ENCODE measurements around the gene HIPK2.

Gene HIPK2

DNA sequence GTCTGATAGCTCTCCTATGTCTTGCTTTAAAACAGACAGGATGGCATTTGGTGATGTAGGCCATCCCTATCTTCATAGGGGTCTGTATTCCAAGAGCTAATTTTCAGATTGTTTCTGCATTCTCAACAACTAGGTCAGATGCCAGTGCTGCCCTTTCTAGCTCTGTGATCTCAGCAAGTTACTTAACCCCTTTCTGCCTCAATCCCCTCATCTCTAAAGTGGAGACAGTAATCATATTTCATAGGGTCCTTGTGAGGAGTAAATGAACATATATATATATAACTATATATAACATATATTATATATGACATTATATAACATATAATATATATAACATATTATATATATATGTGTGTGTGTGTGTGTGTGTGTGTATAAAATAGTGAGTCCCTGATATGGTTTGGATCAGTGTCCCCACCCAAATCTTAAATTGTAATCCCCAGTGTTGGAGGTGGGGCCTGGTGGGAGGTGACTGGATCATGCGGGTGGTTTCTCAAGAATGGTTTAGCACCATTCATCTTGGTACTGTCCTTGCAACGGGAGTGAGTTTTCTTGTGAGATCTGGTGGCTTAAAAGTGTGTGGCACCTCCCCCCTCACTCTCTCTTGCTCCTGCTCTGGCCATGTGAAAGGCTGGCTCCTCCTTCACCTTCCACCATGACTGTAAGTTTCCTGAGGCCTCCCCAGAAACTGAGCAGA lies 45.2 kb downstream of the HIPK2 start:
- no peak for DNase-seq

DNA sequence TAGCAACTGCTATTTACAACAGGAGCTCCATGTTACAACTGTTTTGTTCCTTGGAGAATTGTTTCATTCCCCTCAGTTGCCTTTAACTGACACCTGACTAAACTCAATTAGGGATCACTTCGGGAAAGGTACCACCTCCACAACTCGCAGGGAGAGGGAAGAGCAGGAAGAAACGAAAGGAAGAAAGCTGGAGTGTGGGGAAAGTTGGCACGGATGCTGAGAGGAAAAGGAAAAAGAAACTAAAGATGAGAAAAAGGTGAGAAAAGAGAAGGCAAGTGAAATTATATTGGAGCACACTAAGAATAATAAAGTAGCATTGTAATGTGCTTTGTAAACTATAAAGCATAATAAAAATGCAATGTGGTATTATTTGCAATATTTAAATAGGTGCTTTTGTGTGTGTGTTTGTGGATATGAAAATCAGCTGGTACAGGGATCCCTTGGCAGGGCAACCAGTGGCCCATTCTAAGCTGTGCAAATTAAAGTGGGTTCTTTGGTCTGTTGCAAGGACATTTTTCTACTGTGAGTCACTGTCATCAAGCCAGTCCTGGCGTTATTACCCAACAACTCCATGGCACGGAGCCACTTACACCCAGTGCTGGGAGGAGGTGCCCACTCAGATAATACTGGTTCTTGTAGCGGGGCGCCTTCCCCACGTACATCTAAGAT lies 45.9 kb downstream of the HIPK2 start:
- no peak for DNase-seq

DNA sequence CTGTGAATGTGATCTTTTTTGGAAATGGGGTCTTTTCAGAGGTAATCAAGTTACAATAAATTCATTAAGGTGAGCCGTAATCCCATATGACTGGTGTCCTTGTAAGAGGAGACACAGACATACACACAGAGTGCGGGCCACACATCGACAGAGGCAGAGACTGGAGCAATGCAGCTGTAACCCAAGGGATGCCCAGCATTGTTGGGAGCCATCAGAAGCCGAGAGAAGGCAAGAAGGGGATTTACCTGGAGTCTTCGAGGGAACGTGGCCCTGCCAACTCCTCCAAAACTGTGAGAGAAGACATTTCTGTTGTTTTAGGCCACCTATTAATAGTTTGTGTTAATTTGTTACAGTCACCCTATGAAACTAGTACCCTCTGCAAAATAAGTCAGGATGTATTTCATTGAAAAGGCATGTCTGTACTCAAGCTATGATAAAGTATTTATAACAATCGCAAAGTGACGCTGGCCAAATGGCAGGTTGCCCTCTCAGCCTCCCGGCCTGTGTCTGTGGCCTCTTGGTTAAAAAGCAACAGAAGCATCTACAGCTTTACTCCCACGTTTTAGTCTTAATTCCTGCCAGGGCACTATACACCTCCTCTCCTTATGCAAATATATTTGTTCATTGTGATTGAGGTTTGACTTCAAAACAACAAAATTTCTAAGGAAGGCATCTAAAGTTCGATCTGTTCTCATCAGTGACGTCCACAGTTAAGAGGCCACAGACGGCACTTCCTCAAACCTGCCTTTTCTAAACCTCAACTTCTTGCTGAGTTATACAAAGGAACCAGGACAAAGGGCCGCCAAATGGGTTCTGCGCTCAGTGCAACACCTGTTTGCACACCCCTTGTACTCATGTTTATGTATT lies 46.8 kb downstream of the HIPK2 start:
- no peak for DNase-seq

DNA sequence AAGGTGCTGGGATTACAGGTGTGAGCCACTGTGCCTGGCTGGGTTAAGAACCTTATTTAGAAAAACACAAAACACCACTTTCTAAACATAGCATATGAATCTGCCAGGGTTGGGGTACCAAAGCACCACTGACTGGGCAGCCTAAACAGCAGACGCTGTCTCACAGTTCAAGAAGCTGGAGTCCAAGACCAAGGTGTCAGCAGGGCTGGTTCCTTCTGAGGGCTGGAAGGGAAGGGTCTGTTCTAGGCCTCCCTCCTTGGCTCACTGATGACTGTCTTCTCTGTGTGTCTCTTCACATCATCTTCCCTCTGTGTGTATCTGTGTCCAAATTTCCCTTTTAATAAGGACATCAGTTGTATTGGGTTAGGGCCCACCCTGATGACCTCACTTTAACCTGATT lies 49.6 kb downstream of the HIPK2 start:
- no peak for DNase-seq

DNA sequence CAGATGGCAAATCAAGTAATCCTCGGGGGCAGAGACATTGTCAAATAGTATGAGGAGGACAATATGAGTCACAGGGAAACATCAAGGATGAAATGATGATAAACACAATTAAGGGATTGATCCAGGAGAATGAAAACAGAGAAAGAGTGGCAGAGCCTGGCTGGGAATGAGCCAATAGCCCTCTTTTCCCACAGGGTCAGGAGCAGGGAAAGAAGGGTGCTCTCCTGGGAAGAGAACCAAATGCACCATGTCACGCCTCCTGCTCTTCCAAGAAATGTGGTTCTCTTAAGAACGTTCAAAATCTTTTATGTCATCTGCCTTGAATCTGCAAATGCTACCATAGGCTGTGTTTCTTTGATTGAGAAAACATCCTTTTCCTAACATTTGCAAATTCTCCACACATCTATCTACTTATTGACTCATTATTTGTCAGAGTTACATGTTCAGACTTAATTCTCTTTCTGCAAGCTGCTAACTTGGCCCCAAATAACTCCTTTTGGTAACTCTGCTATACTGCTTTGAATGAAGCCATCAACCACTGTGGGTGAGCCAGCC lies 50.6 kb downstream of the HIPK2 start:
- DNase-seq = no peak

DNA sequence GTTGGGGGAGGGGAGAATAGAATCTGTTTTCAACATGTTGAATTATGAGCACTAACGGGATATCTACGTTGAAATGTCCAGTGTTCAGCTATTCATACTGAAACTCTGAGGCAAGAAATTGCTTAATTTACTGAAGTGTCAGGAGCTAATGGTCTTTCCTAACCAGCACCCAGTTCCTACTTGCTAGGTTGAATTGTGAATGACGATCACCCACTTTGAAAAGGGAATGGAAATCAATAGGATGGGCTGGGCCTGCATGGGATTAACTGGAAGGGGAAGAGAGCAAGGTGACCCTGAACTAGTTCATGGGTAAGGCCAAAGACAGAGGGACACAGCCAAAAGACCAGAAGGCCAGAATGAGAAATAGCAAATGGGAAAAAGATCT lies 51.3 kb downstream of the HIPK2 start:
- DNase-seq = no peak

DNA sequence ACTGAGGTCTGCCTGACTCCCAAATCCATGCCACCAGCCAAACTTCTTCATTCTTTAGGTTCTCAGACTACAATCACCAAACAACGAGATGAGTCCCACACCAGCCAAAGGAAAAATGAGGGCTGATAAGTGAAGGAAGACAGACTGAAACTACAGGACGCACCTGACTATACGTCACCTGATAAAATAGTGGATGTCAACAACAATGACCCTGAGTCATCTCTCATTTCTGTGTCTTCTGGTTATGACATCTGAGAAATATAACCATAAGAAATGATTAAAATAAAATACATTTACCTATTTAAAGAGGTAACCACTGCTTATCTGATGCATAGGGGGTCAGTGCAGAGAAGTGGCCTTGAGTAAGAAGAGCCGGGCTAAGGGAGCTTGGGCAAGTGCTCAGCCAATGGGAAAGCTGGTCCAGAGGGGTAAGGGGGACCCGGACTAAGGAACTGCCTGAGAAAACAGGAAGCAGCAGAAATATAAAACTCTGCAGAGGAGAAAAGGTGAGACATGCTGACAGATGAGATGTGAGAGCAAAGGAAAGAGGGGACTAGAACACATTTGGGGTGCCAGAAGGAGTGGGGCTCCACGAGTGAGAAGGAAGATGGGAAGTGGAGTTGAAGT lies 51.8 kb downstream of the HIPK2 start:
- DNase-seq = no peak

DNA sequence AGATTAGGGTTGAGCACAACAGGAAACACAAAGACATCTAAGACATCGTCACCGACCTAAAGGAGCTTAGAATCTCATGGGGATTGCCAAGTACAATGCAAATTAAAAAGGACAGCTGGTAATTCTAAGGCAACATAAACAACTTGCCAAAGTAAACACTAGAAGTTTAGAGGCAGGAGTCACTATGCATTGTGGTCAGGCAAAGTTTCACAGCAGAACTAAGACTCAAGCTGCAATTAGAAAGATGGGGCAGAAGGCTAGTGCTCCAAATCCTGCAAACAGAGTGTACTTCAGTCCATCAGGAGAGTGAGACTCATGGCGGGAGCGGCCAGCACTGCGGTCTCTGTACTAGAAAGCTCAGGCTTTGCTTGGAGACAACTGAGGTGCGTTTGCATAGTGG lies 52.7 kb downstream of the HIPK2 start:
- no peak for DNase-seq

DNA sequence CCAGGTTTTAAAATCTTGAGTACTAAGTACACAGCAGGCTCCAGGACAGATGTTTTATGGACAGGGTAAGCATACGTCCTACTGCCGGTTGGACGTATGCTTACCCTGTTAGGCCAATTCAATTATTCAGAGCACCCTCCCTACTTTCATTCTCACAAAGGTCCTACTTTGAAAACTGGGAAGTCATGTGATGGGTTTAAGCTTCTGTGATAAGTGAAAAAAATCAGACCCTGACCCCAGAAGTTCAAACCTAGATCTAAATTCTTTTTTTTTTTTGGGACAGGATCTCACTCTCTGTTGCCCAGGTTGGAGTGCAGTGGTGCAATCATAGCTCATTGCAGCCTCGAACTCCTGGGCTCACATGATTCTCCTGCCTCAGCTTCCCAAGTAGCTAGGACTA lies 55.2 kb downstream of the HIPK2 start:
- no peak for DNase-seq

DNA sequence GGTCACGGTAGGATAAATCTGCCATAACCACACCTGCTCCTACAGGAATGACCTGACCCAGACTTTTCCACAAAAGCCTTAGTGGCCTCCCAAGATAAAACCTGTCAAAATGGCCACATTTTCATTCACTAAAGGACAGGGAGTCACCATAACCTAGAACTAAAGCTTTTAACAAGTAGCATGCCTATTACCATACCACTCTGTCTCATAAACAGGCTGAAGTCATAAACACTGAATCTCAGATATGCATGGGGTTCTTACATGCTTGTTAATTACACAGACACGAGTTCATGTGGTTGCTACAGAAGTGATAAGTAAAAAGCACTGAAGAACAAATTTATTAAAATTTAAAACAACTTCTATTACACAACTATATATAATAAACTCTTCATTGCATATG lies 56.0 kb downstream of the HIPK2 start:
- no peak for DNase-seq

DNA sequence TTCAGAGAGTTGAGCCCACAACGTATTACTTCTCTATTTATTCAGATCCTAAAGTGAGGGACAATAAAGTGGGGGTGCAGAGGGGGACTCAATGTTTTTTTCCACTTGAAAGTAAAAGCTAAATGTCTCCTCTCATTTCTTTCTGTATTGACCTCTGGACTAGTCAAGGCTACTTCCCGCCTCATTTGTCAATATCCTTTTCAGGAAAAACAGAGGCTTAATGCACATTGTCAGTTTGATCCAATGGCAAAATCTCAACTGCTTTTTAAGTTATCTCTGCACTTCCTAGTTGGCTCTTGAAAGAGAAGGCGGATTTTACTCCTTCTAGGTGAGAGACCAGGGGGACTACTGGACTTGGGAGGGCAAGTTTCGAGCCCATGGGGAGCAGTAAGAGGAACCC lies 56.4 kb downstream of the HIPK2 start:
- DNase-seq = no peak

DNA sequence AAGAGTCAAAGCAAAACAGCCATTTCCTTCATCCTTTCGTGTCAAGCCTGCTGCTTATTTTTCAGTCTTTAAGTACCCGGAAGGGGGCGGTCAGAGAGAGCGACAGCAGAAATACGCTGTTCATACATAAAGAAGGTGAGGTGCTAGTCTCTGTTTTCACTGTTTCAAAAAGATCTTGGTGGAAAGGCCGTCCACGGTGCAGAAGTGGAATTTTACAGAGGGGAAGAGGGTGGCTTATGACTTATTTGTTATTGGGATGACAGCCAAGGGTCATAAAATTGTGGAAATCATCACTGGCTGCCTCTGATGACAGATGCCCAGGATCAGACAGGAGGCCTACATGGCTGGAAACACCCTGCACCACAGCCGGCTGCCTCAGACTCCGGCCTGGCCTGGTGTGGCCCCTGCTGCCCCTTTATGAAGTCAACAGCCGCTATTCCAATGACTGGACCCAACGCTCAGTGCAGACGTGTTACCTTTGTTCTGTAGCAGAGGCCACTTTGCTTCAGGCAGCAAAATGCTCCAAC lies 57.0 kb downstream of the HIPK2 start:
- DNase-seq = no peak

DNA sequence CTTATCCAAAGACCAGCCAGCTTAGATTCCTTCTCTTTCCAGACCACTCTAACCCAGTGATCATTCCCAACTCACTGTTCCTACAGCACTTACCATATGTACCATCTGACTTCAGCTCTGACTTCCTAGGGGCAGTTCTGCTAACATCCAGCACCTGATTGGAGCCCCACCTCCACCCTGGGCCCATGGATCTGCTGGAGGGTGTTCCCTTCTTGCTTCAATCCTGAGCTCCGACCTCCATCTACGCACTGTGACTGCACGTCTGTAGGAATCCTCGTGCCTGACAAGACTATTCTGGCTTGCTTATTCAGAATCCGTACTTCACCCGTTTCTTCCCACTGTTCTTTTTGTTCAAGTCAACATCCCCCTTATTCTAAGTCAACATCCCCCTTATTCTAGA lies 57.6 kb downstream of the HIPK2 start:
- no peak for DNase-seq

DNA sequence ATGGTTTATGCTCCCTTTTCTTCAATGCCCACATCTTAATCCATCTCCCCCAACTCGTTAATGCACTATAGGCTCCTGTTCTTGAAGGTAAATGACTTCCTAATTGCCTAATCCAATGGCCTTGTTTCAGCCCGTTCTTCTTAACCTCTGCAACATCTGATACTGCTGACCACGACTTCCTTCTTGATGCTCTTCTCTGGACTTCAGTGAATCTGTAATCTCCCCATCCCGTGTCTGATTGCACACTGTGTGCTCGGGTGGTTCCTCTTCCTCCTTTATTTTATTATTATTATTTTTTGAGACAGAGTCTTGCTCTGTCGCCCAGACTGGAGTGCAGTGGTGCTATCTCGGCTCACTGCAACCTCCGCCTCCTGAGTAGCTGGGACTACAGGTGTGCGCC lies 58.9 kb downstream of the HIPK2 start:
- DNase-seq = no peak

DNA sequence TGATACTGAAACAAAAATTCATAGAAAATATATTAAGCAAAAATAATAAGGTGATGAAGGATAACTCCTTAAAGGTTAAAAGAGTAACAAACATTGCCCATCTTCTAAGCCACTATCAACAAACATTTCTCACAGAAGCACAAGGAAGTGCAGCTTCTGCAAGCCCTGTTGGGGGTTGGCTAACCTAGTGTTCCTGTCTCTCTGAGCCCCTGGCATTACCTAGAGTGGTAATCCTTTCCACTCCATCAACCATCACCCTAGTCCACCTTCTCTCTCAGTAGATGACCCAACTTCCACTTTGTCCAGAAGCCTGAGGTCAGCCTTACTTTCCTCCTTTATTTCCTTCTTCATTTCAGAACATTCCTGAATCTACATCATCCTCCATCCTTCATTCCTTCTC lies 59.7 kb downstream of the HIPK2 start:
- no peak for DNase-seq

DNA sequence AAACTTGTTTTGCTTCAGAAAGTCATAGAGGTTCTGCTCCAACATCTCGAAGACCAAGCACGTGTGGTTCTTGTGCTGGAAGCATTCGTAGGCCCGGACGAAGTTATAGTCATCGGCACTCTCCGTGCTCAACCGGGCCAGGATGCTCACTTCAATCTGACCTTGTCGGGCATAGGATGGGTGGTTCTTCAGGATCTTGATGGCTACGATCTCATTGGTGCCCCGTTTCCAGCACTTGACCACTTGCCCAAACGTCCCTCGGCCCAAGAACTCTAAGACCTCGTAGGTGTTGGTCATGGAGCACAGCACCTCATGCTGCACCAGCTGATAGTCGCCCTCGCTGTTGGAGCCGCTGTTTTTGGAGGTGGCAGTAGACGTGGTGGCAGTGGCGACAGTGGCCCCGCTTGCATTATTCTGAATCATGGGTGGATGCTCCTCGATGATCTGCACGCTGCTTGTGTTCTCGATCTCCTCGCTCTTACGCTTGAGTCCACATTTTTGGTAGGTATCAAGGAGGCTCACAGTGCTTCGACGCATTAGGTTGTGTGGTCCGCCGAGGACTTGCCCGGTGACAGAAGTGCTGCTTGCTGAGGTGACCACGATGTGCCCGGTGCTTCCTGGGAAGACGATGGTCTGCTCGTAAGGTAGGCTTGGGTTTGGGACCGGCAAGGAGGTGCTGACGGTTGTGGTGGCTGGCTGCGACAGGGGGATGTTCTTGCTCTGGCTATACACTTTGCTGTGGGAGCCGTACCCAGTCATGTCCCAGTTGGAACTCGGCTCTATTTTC lies 61.4 kb downstream of the HIPK2 start:
- no peak for DNase-seq

DNA sequence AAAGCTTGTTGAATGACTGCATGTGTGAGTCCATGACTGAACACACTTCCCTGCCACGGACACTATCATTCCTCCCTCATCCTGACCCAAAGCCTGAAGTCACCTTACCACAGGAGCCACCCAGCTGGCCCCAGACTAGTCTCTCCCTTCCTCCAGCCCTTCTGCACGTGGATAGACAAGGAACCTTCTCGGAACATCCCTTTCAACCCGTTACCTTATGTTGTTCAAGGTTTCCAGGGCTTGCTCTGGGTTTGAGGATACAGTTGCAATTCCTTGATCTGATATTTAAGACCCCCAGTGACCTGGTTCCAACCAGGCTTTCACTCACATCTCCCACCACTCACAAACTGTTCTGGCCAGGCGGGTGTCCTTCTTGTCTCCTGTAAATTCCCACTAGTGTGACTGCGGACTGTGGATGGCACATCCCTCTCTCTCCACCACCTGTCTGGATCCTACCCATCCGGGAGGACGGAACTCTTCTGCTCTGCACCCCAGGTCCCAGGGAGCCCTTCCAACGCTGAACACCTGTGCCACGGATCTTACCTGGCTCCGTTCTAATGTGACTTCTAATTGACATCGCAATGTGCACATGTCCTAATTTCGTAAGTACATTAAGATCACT lies 62.5 kb downstream of the HIPK2 start:
- no peak for DNase-seq

DNA sequence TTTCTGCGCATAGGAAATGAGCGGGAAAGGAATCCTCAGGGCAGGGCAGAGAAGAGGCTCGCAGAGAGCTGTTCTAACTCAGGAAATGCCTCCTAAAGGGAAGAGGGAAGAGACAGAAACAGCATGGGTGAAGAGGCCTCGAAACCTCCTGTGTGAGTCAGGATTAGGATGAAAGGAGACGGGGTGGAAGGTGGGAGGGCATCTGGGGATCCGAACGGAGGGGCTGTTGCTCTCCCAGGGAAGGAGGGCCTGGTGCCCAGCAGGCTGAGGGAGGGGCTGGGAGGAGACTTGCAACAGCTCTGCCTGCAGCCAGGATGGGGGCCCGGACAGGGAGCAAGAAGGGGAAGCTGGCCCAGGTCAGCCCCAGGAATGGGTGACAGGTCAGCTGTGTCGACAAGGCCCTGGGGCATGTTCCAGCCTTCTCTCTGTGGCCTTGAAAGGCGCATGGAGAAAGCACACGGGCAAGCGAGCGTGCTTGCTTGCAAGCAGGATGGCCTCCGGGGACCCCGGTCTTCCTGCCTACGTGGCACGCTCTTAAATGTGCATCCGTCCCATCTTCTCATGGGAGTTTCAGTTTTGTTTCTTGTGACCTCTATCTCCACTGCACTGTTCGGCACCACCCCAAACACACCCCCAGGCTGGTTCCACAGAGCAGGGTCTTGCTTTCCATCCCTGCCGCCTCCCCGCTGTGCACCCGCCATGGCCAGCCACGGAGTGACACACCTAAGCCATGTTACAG lies 63.5 kb downstream of the HIPK2 start:
- no peak for DNase-seq

DNA sequence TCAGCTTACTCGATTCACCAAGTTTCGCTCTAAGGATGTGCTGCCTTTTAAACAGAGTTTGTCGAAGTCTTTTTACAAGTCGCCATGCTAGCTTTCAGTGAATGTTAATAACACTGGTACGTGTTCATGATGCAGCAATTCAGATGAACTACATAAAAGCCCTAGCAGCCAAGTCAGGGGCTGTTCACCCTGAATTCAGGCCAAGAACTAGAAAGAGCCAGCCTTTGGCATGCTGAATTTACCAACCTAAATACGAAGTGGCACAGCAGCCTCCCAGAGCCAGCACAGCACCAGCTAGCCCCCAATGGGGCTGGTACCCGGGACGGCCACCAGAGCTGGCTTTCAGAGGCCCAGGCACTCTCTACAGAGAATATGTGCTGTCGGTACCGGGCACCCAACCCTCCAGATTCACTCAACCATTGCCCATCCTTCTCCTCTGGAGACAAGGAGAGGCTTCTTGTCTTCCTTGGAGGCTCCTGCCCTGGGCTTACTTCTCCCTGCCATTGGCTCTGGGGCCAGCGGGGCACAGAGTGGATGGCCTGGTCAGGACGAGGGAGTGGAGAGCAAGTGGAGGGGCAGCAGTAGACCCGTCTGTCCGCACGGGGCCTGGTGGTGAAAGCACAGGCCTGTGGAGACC lies 64.2 kb downstream of the HIPK2 start:
- DNase-seq = no peak

DNA sequence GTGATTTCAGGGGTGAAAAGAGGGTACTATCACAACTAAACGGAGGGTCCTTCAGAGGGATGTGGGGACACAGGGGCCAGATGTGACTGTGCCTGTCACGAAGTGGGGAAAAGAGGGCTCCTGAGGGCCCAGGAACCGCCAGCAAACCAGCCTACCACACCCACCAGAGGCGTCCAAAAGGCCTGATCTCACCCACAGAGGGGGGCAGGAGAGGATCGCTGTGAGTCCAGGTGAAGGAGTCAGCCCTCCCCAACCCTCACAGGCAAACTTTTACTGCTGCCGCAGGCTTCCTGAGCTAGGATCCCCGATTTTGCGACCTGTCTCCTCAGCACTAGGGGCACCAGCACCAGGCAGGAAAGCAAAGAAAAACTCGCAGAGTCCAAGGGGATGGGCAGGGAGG lies 64.7 kb downstream of the HIPK2 start:
- DNase-seq = no peak
